ENCODE measurements around the gene PAX1. TPM values are rescaled to one million over a fixed set of nuclear protein-coding genes. Genes with fewer than 3 reads are reported as not detected.

Gene PAX1
- polyA plus RNA-seq, 1 donor = 1.9 TPM

GRCh38 chr20:21725892-21726291 lies 20.4 kb downstream of the PAX1 start:
- DNase-seq (ENCODE audit: low read depth) = no peak

GRCh38 chr20:21729316-21729715 lies 23.9 kb downstream of the PAX1 start:
- DNase-seq (ENCODE audit: low read depth) = no peak

- no peak for DNase-seq (ENCODE audit: low read depth)
Observed at GRCh38 chr20:21739161-21739560, 33.7 kb downstream of the PAX1 start.

GRCh38 chr20:21739682-21740081 lies 34.2 kb downstream of the PAX1 start:
- DNase-seq (ENCODE audit: low read depth) = no peak

GRCh38 chr20:21741266-21741665 lies 35.8 kb downstream of the PAX1 start:
- DNase-seq (ENCODE audit: low read depth) = no peak

- no peak for DNase-seq (ENCODE audit: low read depth)
Observed at GRCh38 chr20:21762646-21763045, 57.2 kb downstream of the PAX1 start.

- no peak for DNase-seq (ENCODE audit: low read depth)
Observed at GRCh38 chr20:21767200-21767738, 61.8 kb downstream of the PAX1 start.

- DNase-seq (ENCODE audit: low read depth) = no peak
Observed at GRCh38 chr20:21767739-21768223, 62.3 kb downstream of the PAX1 start.

Other genes with a start within 250 kb of the PAX1 start
- gene NKX2-2, start 191.6 kb upstream of the PAX1 start, polyA plus RNA-seq (ENCODE audit: insufficient read length) = 0.13 TPM

All from forelimb muscle (tissue), 1 donor.